Smooth muscle cell (in vitro differentiated cells): ENCODE data around the gene SLC7A11. TPM values are rescaled to one million over a fixed set of nuclear protein-coding genes. Genes with fewer than 3 reads are reported as not detected.

Experiments used
- DNase-seq: peaks from one replicate; lab custom pipeline; 2025; ENCODE audit not compliant: unreplicated experiment; lab: John Stamatoyannopoulos, UW
- H2AFZ ChIP-seq: fragments of 200-600 bp; sonication (generic); 2 replicates; pipeline ENCODE4 v1.6.0; 2016; ENCODE audit warnings: antibody characterized with exemption, low read depth, mild to moderate bottlenecking
- H3F3A ChIP-seq: fragments of 200-600 bp; sonication (generic); 2 replicates; pipeline ENCODE4 v1.6.0; 2017; ENCODE audit warnings: antibody characterized with exemption, low read depth
- H3K27ac ChIP-seq: fragments of 200-600 bp; sonication (generic); 2 replicates; pipeline ENCODE4 v1.5.1; 2016; ENCODE audit warnings: low read depth, mild to moderate bottlenecking
- H3K27me3 ChIP-seq: fragments of 200-600 bp; sonication (generic); 2 replicates; pipeline ENCODE4 v1.6.1; 2016; ENCODE audit warnings: low read depth, mild to moderate bottlenecking
- H3K36me3 ChIP-seq: fragments of 200-600 bp; sonication (generic); 2 replicates; pipeline ENCODE4 v1.5.1; 2016; ENCODE audit warnings: low read depth
- H3K4me1 ChIP-seq: fragments of 200-600 bp; sonication (generic); 2 replicates; pipeline ENCODE4 v1.5.1; 2016; ENCODE audit warnings: low read depth
- H3K4me2 ChIP-seq: fragments of 200-600 bp; sonication (generic); 2 replicates; pipeline ENCODE4 v1.6.0; 2016; ENCODE audit warnings: mild to moderate bottlenecking
- H3K4me3 ChIP-seq: fragments of 200-600 bp; sonication (generic); 2 replicates; pipeline ENCODE4 v1.5.1; 2016; ENCODE audit warnings: mild to moderate bottlenecking
- H3K79me2 ChIP-seq: fragments of 200-600 bp; sonication (generic); 2 replicates; pipeline ENCODE4 v1.6.0; 2016; ENCODE audit warnings: low read depth, mild to moderate bottlenecking
- H3K9ac ChIP-seq: fragments of 200-600 bp; sonication (generic); 2 replicates; pipeline ENCODE4 v1.6.0; 2016; ENCODE audit warnings: low read depth
- H3K9me3 ChIP-seq: fragments of 200-600 bp; sonication (generic); replicated peaks from 2 replicates; pipeline ENCODE4 v1.5.1; 2016; ENCODE audit warnings: low read depth
- H4K20me1 ChIP-seq: fragments of 200-600 bp; sonication (generic); 2 replicates; pipeline ENCODE4 v1.6.0; 2016; ENCODE audit warnings: low read depth
- WGBS: methylation state at CpG from one replicate; pipeline ENCODE4 v1.1.7; 2016; ENCODE audit warnings: low lambda C conversion rate; 5-methylcytosine and 5-hydroxymethylcytosine counted together
- polyA plus RNA-seq: library from polyadenylated mRNA; unstranded; fragments of >200 nt; fragmentation: Nextera tagmentation; extraction: Ambion mirVana; gene quantifications from 2 replicates; pipeline ENCODE4 v1.2.1, GENCODE V29; 2016
- total RNA-seq: library from RNA; depleted of rRNA; stranded (reverse); fragments of >200 nt; gene quantifications from 2 replicates; pipeline ENCODE4 v1.2.3, GENCODE V29; 2014
- TF ChIP-seq, protein P1 (sequence below): fragments of 200-600 bp; sonication (generic); IDR thresholded peaks from 2 replicates; pipeline ENCODE4 v1.5.1; 2017; ENCODE audit warnings: borderline replicate concordance, mild to moderate bottlenecking, antibody characterized with exemption; ENCODE audit not compliant: insufficient read depth, poor library complexity, severe bottlenecking

Gene SLC7A11
- total and polyA plus RNA-seq, 2 experiments from 2014 or later, result 1.1 to 13.9 TPM

DNA sequence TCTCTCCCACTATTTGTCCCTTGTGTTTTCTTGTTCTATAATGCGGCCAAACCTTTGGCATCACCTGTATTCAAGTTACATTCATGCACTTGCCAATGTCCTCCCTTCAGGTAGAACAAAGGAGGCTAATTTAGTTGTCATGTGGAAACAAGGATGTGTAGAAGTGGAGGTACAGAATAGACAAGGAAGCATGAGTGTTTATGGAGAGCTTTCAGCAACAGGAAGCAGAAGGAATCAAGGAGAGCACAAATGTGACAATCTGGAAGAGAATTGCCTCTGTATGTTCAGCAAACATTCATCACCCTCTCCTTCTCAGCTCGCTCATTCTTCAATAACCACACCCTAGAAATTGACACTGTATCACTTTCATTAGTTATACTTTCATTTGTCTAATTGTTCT, 103.4 kb downstream of the SLC7A11 start:
- Histone ChIP-seq H4K20me1 (no peaks in the 10 kb centered on the region), H3K79me2 (no peaks in the 10 kb centered on the region), H2AFZ (no peak overlapping the region), H3K36me3 (no peaks in the 10 kb centered on the region), H3F3A (no peaks in the 10 kb centered on the region), H3K27ac (no peak overlapping the region), H3K4me3 (no peak overlapping the region), H3K4me1 (no peaks in the 10 kb centered on the region), H3K27me3 (no peaks in the 10 kb centered on the region), H3K9ac (no peak overlapping the region), H3K4me2 (no peak overlapping the region), H3K9me3 (no peaks in the 10 kb centered on the region)
- TF ChIP-seq, protein P1, sequence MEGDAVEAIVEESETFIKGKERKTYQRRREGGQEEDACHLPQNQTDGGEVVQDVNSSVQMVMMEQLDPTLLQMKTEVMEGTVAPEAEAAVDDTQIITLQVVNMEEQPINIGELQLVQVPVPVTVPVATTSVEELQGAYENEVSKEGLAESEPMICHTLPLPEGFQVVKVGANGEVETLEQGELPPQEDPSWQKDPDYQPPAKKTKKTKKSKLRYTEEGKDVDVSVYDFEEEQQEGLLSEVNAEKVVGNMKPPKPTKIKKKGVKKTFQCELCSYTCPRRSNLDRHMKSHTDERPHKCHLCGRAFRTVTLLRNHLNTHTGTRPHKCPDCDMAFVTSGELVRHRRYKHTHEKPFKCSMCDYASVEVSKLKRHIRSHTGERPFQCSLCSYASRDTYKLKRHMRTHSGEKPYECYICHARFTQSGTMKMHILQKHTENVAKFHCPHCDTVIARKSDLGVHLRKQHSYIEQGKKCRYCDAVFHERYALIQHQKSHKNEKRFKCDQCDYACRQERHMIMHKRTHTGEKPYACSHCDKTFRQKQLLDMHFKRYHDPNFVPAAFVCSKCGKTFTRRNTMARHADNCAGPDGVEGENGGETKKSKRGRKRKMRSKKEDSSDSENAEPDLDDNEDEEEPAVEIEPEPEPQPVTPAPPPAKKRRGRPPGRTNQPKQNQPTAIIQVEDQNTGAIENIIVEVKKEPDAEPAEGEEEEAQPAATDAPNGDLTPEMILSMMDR, result no peak
- whole genome bisulfite sequencing, result 96% methylated on average over 2 of the region's 2 CpGs
- DNase-seq, result no peak

DNA sequence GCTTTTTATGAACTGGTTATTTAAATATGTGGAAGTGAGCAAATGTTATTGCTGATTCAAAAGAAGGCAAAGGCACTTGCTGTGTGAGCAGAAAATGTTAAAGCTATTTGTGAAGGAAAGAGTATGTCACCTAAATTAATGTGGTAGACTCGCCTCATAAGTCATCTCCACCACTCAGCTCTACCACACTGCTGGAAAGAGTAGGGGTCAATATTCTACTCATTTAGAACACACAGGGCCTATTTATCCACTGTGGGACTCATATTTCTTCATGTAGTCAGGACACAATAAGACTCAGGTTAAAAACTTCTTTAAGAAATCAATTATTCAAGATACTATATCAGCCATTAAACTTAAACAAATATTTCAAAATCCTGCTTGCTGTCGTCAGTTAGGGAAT, 106.5 kb downstream of the SLC7A11 start:
- Histone ChIP-seq H3K27me3 (no peaks in the 10 kb centered on the region), H3K9me3 (peaks cover 5% of the 10 kb centered on the region), H3K27ac (no peak overlapping the region), H3K36me3 (no peaks in the 10 kb centered on the region), H3K4me1 (no peaks in the 10 kb centered on the region), H3K79me2 (no peaks in the 10 kb centered on the region), H3K4me3 (no peak overlapping the region), H3K9ac (no peak overlapping the region), H3F3A (no peaks in the 10 kb centered on the region), H4K20me1 (no peaks in the 10 kb centered on the region), H2AFZ (no peak overlapping the region), H3K4me2 (no peak overlapping the region)
- no peak for DNase-seq
- TF ChIP-seq, protein P1, result no peak
- WGBS, result 91% methylated on average over 2 of the region's 2 CpGs

DNA sequence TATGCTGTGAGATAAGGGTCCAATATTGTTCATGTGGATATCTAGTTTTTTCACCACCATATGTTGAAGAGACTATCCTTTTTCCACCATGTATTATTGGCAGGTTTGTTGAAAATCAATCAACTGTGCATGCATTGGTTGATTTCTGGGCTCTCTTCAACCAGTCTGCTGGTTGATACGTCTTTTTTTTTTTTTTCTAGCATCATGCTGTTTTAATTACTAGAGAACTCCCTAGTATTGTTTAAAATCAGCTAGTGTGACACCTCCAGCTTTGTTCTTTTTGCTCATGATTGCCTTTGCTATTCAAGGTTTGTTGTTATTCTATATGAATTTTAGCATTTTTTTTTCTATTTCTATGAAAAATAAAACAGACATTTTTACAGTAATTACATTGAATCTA, 123.9 kb downstream of the SLC7A11 start:
- H3K27me3 ChIP-seq, result no peaks in the 10 kb centered on the region
- H3K9ac ChIP-seq, result no peak overlapping the region
- H3F3A ChIP-seq, result no peaks in the 10 kb centered on the region
- no peaks in the 10 kb centered on the region for H4K20me1 ChIP-seq
- TF ChIP-seq, protein P1, result no peak
- no peaks in the 10 kb centered on the region for H3K79me2 ChIP-seq
- 90% methylated on average over 1 of the region's 1 CpG for WGBS
- H3K4me2 ChIP-seq, result no peak overlapping the region
- no peaks in the 10 kb centered on the region for H3K9me3 ChIP-seq
- H2AFZ ChIP-seq, result no peak overlapping the region
- no peaks in the 10 kb centered on the region for H3K4me1 ChIP-seq
- DNase-seq, result no peak
- no peaks in the 10 kb centered on the region for H3K36me3 ChIP-seq
- no peak overlapping the region for H3K27ac ChIP-seq
- H3K4me3 ChIP-seq, result no peak overlapping the region

DNA sequence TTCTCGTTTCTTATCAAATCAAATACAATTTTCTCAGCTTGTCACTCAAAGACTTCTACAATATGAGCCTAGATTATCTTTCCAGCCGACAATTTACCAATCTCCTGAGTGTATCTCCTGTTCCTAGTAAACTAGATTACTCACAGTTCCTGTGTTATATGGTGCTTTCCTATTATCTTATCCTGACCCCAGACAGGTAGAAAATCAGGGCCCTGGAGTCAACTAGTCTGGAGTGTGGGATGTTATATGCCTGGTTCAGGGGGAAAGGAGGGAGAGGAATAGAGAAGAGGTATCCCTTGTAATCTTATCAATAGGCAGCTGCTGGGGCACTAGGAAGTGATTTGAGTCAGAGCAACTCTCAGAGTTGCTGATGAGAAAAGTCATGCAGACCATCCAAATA, 127.1 kb downstream of the SLC7A11 start:
- Histone ChIP-seq H4K20me1 (no peaks in the 10 kb centered on the region), H3K79me2 (no peaks in the 10 kb centered on the region), H3F3A (no peaks in the 10 kb centered on the region), H3K27me3 (no peaks in the 10 kb centered on the region), H3K4me2 (no peak overlapping the region), H3K4me3 (no peak overlapping the region), H3K4me1 (peaks cover 18% of the 10 kb centered on the region), H3K9me3 (no peaks in the 10 kb centered on the region), H3K36me3 (no peaks in the 10 kb centered on the region), H3K27ac (no peak overlapping the region), H2AFZ (peak overlapping the region; percentile 73), H3K9ac (no peak overlapping the region)
- TF ChIP-seq, protein P1, result no peak
- WGBS, result 41% methylated on average over 2 of the region's 2 CpGs
- no peak for DNase-seq
